Measurements from ENCODE around the gene RNU6-9. TPM values are rescaled to one million over a fixed set of nuclear protein-coding genes. Genes with fewer than 3 reads are reported as not detected.

The RNU6-9 gene
- total RNA-seq, 1 donor from 2014 or later, result not detected

- H3K36me3 Mint-ChIP-seq (ENCODE audit: unreplicated experiment), result no peaks in the 10 kb centered on the region
- no peak for DNase-seq
- H3K27ac Mint-ChIP-seq (ENCODE audit: unreplicated experiment), result no peak overlapping the region
- TF ChIP-seq, protein P1, sequence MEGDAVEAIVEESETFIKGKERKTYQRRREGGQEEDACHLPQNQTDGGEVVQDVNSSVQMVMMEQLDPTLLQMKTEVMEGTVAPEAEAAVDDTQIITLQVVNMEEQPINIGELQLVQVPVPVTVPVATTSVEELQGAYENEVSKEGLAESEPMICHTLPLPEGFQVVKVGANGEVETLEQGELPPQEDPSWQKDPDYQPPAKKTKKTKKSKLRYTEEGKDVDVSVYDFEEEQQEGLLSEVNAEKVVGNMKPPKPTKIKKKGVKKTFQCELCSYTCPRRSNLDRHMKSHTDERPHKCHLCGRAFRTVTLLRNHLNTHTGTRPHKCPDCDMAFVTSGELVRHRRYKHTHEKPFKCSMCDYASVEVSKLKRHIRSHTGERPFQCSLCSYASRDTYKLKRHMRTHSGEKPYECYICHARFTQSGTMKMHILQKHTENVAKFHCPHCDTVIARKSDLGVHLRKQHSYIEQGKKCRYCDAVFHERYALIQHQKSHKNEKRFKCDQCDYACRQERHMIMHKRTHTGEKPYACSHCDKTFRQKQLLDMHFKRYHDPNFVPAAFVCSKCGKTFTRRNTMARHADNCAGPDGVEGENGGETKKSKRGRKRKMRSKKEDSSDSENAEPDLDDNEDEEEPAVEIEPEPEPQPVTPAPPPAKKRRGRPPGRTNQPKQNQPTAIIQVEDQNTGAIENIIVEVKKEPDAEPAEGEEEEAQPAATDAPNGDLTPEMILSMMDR (IDR thresholded peaks at IDR 0.05; ENCODE audit: partially characterized antibody, unreplicated experiment), result no peak
- peaks cover 8% of the 10 kb centered on the region for H3K9me3 Mint-ChIP-seq (ENCODE audit: unreplicated experiment)
- H3K4me1 Mint-ChIP-seq (ENCODE audit: low read depth, unreplicated experiment), result peaks cover 10% of the 10 kb centered on the region
- peaks cover 12% of the 10 kb centered on the region for H3K27me3 Mint-ChIP-seq (ENCODE audit: unreplicated experiment)
- peak overlapping the region; percentile 52 for H3K4me3 Mint-ChIP-seq (ENCODE audit: unreplicated experiment)
These were observed 38.8 kb downstream of the RNU6-9 start for GRCh38 chr19:931860-932647.

- DNase-seq, result peak; percentile 87
- H3K27ac Mint-ChIP-seq (ENCODE audit: unreplicated experiment), result peak overlapping the region; percentile 90
- H3K27me3 Mint-ChIP-seq (ENCODE audit: unreplicated experiment), result peaks cover 12% of the 10 kb centered on the region
These were observed 39.6 kb downstream of the RNU6-9 start for GRCh38 chr19:932648-933552.

GRCh38 chr19:933553-933882 is 40.2 kb downstream of the RNU6-9 start:
- peaks cover 14% of the 10 kb centered on the region for H3K4me1 Mint-ChIP-seq (ENCODE audit: low read depth, unreplicated experiment)
- H3K27me3 Mint-ChIP-seq (ENCODE audit: unreplicated experiment), result peaks cover 12% of the 10 kb centered on the region
- peak overlapping the region; percentile 90 for H3K27ac Mint-ChIP-seq (ENCODE audit: unreplicated experiment)
- peaks cover 4% of the 10 kb centered on the region for H3K36me3 Mint-ChIP-seq (ENCODE audit: unreplicated experiment)
- DNase-seq, result no peak
- TF ChIP-seq, protein P1 (IDR thresholded peaks at IDR 0.05; ENCODE audit: partially characterized antibody, unreplicated experiment), result no peak
- peaks cover 8% of the 10 kb centered on the region for H3K9me3 Mint-ChIP-seq (ENCODE audit: unreplicated experiment)
- no peak overlapping the region for H3K4me3 Mint-ChIP-seq (ENCODE audit: unreplicated experiment)

More at GRCh38 chr19:932648-933552, 39.6 kb downstream of the RNU6-9 start:
- Mint-ChIP-seq H3K4me3 (ENCODE audit: unreplicated experiment) (peak overlapping the region; percentile 49), H3K36me3 (ENCODE audit: unreplicated experiment) (peaks cover 4% of the 10 kb centered on the region), H3K4me1 (ENCODE audit: low read depth, unreplicated experiment) (peaks cover 12% of the 10 kb centered on the region), H3K9me3 (ENCODE audit: unreplicated experiment) (peaks cover 8% of the 10 kb centered on the region)
- TF ChIP-seq, protein P1 (IDR thresholded peaks at IDR 0.05; ENCODE audit: partially characterized antibody, unreplicated experiment), result no peak

DNA sequence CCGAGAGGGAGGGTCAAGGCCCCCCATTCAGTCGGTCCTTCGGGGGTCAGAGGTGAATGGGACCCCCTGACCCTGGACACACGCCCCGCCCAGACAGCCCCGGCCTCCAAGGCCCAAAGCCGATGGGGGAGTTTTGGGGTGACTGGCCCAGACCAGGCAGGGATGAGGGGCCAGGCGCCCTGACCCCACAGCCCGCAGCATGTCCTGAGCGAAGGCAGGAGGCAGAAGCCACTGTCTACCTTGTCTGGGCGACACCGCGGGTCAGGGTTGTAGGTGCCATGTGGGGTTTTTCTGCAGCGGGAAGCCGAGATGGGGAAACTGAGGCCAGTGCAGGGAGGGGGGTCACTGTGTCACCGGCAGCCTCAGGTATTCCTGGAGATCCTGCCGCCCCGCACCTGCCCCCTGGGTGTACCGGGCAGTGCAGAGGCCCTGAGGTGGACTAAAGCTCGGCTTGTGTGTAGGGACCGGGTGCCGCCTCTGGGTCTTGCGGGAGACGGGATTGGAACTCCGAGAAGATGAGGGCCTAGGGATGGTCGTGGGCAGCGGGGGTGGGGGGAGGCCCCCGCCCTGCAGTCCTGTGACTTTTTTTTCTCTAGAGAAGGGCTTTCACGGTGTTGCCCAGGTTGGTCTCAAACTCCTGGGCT is 41.0 kb downstream of the RNU6-9 start:
- no peak overlapping the region for H3K4me3 Mint-ChIP-seq (ENCODE audit: unreplicated experiment)
- peaks cover 4% of the 10 kb centered on the region for H3K36me3 Mint-ChIP-seq (ENCODE audit: unreplicated experiment)
- no peak for DNase-seq
- TF ChIP-seq, protein P1 (IDR thresholded peaks at IDR 0.05; ENCODE audit: partially characterized antibody, unreplicated experiment), result no peak
- peaks cover 14% of the 10 kb centered on the region for H3K4me1 Mint-ChIP-seq (ENCODE audit: low read depth, unreplicated experiment)
- H3K9me3 Mint-ChIP-seq (ENCODE audit: unreplicated experiment), result peaks cover 8% of the 10 kb centered on the region
- no peak overlapping the region for H3K27ac Mint-ChIP-seq (ENCODE audit: unreplicated experiment)
- peaks cover 12% of the 10 kb centered on the region for H3K27me3 Mint-ChIP-seq (ENCODE audit: unreplicated experiment)
